ENCODE results near the gene SERPINA5.
"Not testable (repeated sequence)": the region's sequence is repeated elsewhere in the genome, so short reads cannot be mapped to it uniquely, and the experiment has no call there.

SERPINA5 gene

GRCh38 chr14:94602722-94603121 lies 21.5 kb downstream of the SERPINA5 start:
- TF ChIP-seq PAX5 (IDR thresholded peaks at IDR 0.05; ENCODE audit: insufficient read depth, low read length, severe bottlenecking) (no peak), POLR2A (IDR thresholded peaks at IDR 0.05; ENCODE audit: low read depth, low read length) (no peak), POU2F2 (IDR thresholded peaks at IDR 0.05; ENCODE audit: low read depth, low read length) (no peak), SPI1 (IDR thresholded peaks at IDR 0.05; ENCODE audit: low read depth, low read length) (no peak), TAF1 (IDR thresholded peaks at IDR 0.05; ENCODE audit: low read depth, low read length) (no peak), POLR2AphosphoS5 (IDR thresholded peaks at IDR 0.05; ENCODE audit: low read depth, low read length) (no peak)
- no peak for DNase-seq (ENCODE audit: insufficient read length, low spot score)
- no peak for FAIRE-seq

- no peak for FAIRE-seq
- TF ChIP-seq PAX5 (IDR thresholded peaks at IDR 0.05; ENCODE audit: insufficient read depth, low read length, severe bottlenecking) (no peak), POU2F2 (IDR thresholded peaks at IDR 0.05; ENCODE audit: low read depth, low read length) (no peak), TAF1 (IDR thresholded peaks at IDR 0.05; ENCODE audit: low read depth, low read length) (no peak), POLR2A (IDR thresholded peaks at IDR 0.05; ENCODE audit: low read depth, low read length) (no peak), SPI1 (IDR thresholded peaks at IDR 0.05; ENCODE audit: low read depth, low read length) (no peak), POLR2AphosphoS5 (IDR thresholded peaks at IDR 0.05; ENCODE audit: low read depth, low read length) (no peak)
- no peak for DNase-seq (ENCODE audit: insufficient read length, low spot score)
Measured at GRCh38 chr14:94605361-94605760, 24.1 kb downstream of the SERPINA5 start.

GRCh38 chr14:94608966-94609365 lies 27.7 kb downstream of the SERPINA5 start:
- not testable (repeated sequence) for FAIRE-seq; DNase-seq (ENCODE audit: insufficient read length, low spot score)

- DNase-seq (ENCODE audit: insufficient read length, low spot score) = no peak
- TF ChIP-seq SPI1 (IDR thresholded peaks at IDR 0.05; ENCODE audit: low read depth, low read length) (no peak), POLR2A (IDR thresholded peaks at IDR 0.05; ENCODE audit: low read depth, low read length) (no peak), POU2F2 (IDR thresholded peaks at IDR 0.05; ENCODE audit: low read depth, low read length) (no peak), PAX5 (IDR thresholded peaks at IDR 0.05; ENCODE audit: insufficient read depth, low read length, severe bottlenecking) (no peak), POLR2AphosphoS5 (IDR thresholded peaks at IDR 0.05; ENCODE audit: low read depth, low read length) (no peak), TAF1 (IDR thresholded peaks at IDR 0.05; ENCODE audit: low read depth, low read length) (no peak)
- FAIRE-seq = no peak
Measured at GRCh38 chr14:94611179-94611578, 30.0 kb downstream of the SERPINA5 start.

GRCh38 chr14:94612174-94612573 lies 30.9 kb downstream of the SERPINA5 start, which contains the start of gene SERPINA3:
Gene SERPINA3 (plus strand): TSS chr14:94612391. CDS start chr14:94614442, 2,051 bp downstream.
- TF ChIP-seq POU2F2 (IDR thresholded peaks at IDR 0.05; ENCODE audit: low read depth, low read length) (no peak), PAX5 (IDR thresholded peaks at IDR 0.05; ENCODE audit: insufficient read depth, low read length, severe bottlenecking) (no peak), TAF1 (IDR thresholded peaks at IDR 0.05; ENCODE audit: low read depth, low read length) (no peak), POLR2A (IDR thresholded peaks at IDR 0.05; ENCODE audit: low read depth, low read length) (no peak), POLR2AphosphoS5 (IDR thresholded peaks at IDR 0.05; ENCODE audit: low read depth, low read length) (no peak), SPI1 (IDR thresholded peaks at IDR 0.05; ENCODE audit: low read depth, low read length) (no peak)
- FAIRE-seq = no peak

GRCh38 chr14:94612580-94613554 lies 31.6 kb downstream of the SERPINA5 start:
- no peak for TF ChIP-seq TAF1 (IDR thresholded peaks at IDR 0.05; ENCODE audit: low read depth, low read length)
- TF ChIP-seq PAX5 (IDR thresholded peaks at IDR 0.05; ENCODE audit: insufficient read depth, low read length, severe bottlenecking) = no peak
- no peak for TF ChIP-seq POU2F2 (IDR thresholded peaks at IDR 0.05; ENCODE audit: low read depth, low read length)
- no peak for DNase-seq (ENCODE audit: insufficient read length, low spot score)
- no peak for FAIRE-seq

More at GRCh38 chr14:94612174-94612573, 30.9 kb downstream of the SERPINA5 start, which contains the start of gene SERPINA3:
- DNase-seq (ENCODE audit: insufficient read length, low spot score) = no peak

- no peak for TF ChIP-seq SPI1 (IDR thresholded peaks at IDR 0.05; ENCODE audit: low read depth, low read length)
- no peak for DNase-seq (ENCODE audit: insufficient read length, low spot score)
- no peak for FAIRE-seq
Measured at GRCh38 chr14:94613720-94614644, 32.8 kb downstream of the SERPINA5 start.

GRCh38 chr14:94614802-94615201 lies 33.6 kb downstream of the SERPINA5 start:
- TF ChIP-seq POLR2AphosphoS5 (IDR thresholded peaks at IDR 0.05; ENCODE audit: low read depth, low read length) = no peak
- no peak for FAIRE-seq
- no peak for DNase-seq (ENCODE audit: insufficient read length, low spot score)

- no peak for DNase-seq (ENCODE audit: insufficient read length, low spot score)
- TF ChIP-seq PAX5 (IDR thresholded peaks at IDR 0.05; ENCODE audit: insufficient read depth, low read length, severe bottlenecking) = no peak
- no peak for TF ChIP-seq POLR2AphosphoS5 (IDR thresholded peaks at IDR 0.05; ENCODE audit: low read depth, low read length)
- TF ChIP-seq POU2F2 (IDR thresholded peaks at IDR 0.05; ENCODE audit: low read depth, low read length) = no peak
- TF ChIP-seq SPI1 (IDR thresholded peaks at IDR 0.05; ENCODE audit: low read depth, low read length) = no peak
- no peak for TF ChIP-seq POLR2A (IDR thresholded peaks at IDR 0.05; ENCODE audit: low read depth, low read length)
- TF ChIP-seq TAF1 (IDR thresholded peaks at IDR 0.05; ENCODE audit: low read depth, low read length) = no peak
- no peak for FAIRE-seq
Measured at GRCh38 chr14:94615254-94615653, 34.0 kb downstream of the SERPINA5 start.

Data from GM12891 (cell line).